Measurements from ENCODE around the gene LIX1.
"Not testable (repeated sequence)": the region's sequence is repeated elsewhere in the genome, so short reads cannot be mapped to it uniquely, and the experiment has no call there.

LIX1 gene

DNA sequence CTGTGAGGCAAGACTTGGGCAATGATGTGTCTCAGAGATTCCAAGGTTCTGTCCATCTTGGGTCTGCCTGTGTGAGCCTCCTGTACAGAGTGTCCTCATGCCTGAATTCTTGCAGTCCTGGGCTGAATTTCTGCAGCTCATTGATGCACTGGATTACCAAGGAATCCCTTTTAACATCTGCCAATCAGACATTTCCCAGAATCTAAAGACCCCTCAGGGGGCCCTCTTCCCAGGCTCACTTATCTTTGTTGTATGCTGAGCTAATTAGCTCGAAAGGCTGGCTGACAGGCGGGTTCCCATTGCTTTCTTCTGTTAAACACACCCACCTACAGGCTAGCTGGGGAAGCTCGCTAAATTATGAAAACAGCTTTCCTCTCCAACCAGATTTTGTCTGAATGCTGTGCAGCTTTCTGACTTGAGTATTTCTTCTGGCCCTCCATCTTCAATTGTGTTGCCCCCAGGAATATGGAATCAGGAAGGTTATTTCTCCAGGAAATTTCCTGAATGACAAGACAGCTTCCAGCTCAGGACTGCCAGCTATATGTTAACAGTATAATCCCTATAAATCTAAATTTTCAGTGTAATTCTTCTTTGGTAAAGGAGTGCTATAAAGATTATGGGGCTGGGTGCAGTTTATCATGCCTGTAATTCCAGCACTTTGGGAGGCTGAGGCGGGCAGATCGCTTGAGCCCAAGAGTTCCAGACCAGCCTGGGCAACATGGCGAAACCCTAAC lies at the start of gene LIX1:
TSS of gene LIX1 (minus strand) at position 91 of the 734 bp plus-strand sequence. CDS start at position 56, 35 bp downstream.
- H3K27ac ChIP-seq (ENCODE audit: low read depth, low read length, poor library complexity, severe bottlenecking): no peak within 1 kb of the TSS
- H3K4me3 ChIP-seq (ENCODE audit: low read depth, low read length, poor library complexity, severe bottlenecking): no peak within 1 kb of the TSS
- no peak within 1 kb of the TSS for H2AFZ ChIP-seq (ENCODE audit: low read length)
- no peaks in the 10 kb centered on the region for H3K36me3 ChIP-seq (ENCODE audit: insufficient read depth, low read length)
- TF ChIP-seq CTCF (IDR thresholded peaks at IDR 0.05; ENCODE audit: low read length): peak; percentile 66
- TF ChIP-seq EZH2 (IDR thresholded peaks at IDR 0.05; ENCODE audit: borderline replicate concordance, low read length): no peak
- H3K9ac ChIP-seq (ENCODE audit: low read length): no peak within 1 kb of the TSS
- no peaks in the 10 kb centered on the region for H3K9me3 ChIP-seq (ENCODE audit: low read length)
- no peaks in the 10 kb centered on the region for H3F3A ChIP-seq (ENCODE audit: insufficient read depth, low read length)
- H3K27me3 ChIP-seq (ENCODE audit: insufficient read depth, low read length): no peaks in the 10 kb centered on the region
- no peaks in the 10 kb centered on the region for H3K4me1 ChIP-seq (ENCODE audit: insufficient read depth, low read length, severe bottlenecking)
- no peaks in the 10 kb centered on the region for H3K79me2 ChIP-seq (ENCODE audit: insufficient read depth, low read length)
- no peaks in the 10 kb centered on the region for H3K9me2 ChIP-seq (ENCODE audit: low read depth, low read length)
- no peaks in the 10 kb centered on the region for H4K20me1 ChIP-seq (ENCODE audit: insufficient read depth, low read length)
- no peak within 1 kb of the TSS for H3K4me2 ChIP-seq (ENCODE audit: low read length)

GRCh38 chr5:97191893-97192292 lies 49.5 kb upstream of the LIX1 start:
- no peak overlapping the region for H3K4me2 ChIP-seq (ENCODE audit: low read length)
- no peaks in the 10 kb centered on the region for H3F3A ChIP-seq (ENCODE audit: insufficient read depth, low read length)
- no peaks in the 10 kb centered on the region for H3K36me3 ChIP-seq (ENCODE audit: insufficient read depth, low read length)
- H3K9me2 ChIP-seq (ENCODE audit: low read depth, low read length): no peaks in the 10 kb centered on the region
- H3K27ac ChIP-seq (ENCODE audit: low read depth, low read length, poor library complexity, severe bottlenecking): no peak overlapping the region
- no peak overlapping the region for H3K4me3 ChIP-seq (ENCODE audit: low read depth, low read length, poor library complexity, severe bottlenecking)
- TF ChIP-seq EZH2 (IDR thresholded peaks at IDR 0.05; ENCODE audit: borderline replicate concordance, low read length) (no peak), CTCF (IDR thresholded peaks at IDR 0.05; ENCODE audit: low read length) (no peak)
- no peak overlapping the region for H3K9ac ChIP-seq (ENCODE audit: low read length)
- no peaks in the 10 kb centered on the region for H3K9me3 ChIP-seq (ENCODE audit: low read length)
- H2AFZ ChIP-seq (ENCODE audit: low read length): no peak overlapping the region
- no peaks in the 10 kb centered on the region for H3K27me3 ChIP-seq (ENCODE audit: insufficient read depth, low read length)
- no peaks in the 10 kb centered on the region for H3K79me2 ChIP-seq (ENCODE audit: insufficient read depth, low read length)
- no peaks in the 10 kb centered on the region for H4K20me1 ChIP-seq (ENCODE audit: insufficient read depth, low read length)
- peaks cover 11% of the 10 kb centered on the region for H3K4me1 ChIP-seq (ENCODE audit: insufficient read depth, low read length, severe bottlenecking)

GRCh38 chr5:97189523-97189922 lies 47.1 kb upstream of the LIX1 start:
- H3K9me3 ChIP-seq (ENCODE audit: low read length); H3K36me3 ChIP-seq (ENCODE audit: insufficient read depth, low read length); H3K4me2 ChIP-seq (ENCODE audit: low read length); H3K9ac ChIP-seq (ENCODE audit: low read length); H3K79me2 ChIP-seq (ENCODE audit: insufficient read depth, low read length); H3K4me3 ChIP-seq (ENCODE audit: low read depth, low read length, poor library complexity, severe bottlenecking); H3K9me2 ChIP-seq (ENCODE audit: low read depth, low read length); H3K27ac ChIP-seq (ENCODE audit: low read depth, low read length, poor library complexity, severe bottlenecking); H4K20me1 ChIP-seq (ENCODE audit: insufficient read depth, low read length); H2AFZ ChIP-seq (ENCODE audit: low read length); H3K27me3 ChIP-seq (ENCODE audit: insufficient read depth, low read length); H3F3A ChIP-seq (ENCODE audit: insufficient read depth, low read length): not testable (repeated sequence)
- H3K4me1 ChIP-seq (ENCODE audit: insufficient read depth, low read length, severe bottlenecking): peaks cover 11% of the 10 kb centered on the region

- Histone ChIP-seq H3K27me3 (ENCODE audit: insufficient read depth, low read length) (no peaks in the 10 kb centered on the region), H3K27ac (ENCODE audit: low read depth, low read length, poor library complexity, severe bottlenecking) (peak overlapping the region; percentile 87), H3K9me2 (ENCODE audit: low read depth, low read length) (no peaks in the 10 kb centered on the region), H3K4me1 (ENCODE audit: insufficient read depth, low read length, severe bottlenecking) (peaks cover 21% of the 10 kb centered on the region), H3K36me3 (ENCODE audit: insufficient read depth, low read length) (peaks cover 17% of the 10 kb centered on the region), H3K4me2 (ENCODE audit: low read length) (peak overlapping the region; percentile 75), H3K79me2 (ENCODE audit: insufficient read depth, low read length) (peaks cover 24% of the 10 kb centered on the region), H3K4me3 (ENCODE audit: low read depth, low read length, poor library complexity, severe bottlenecking) (peak overlapping the region; percentile 92), H3F3A (ENCODE audit: insufficient read depth, low read length) (no peaks in the 10 kb centered on the region), H3K9me3 (ENCODE audit: low read length) (no peaks in the 10 kb centered on the region), H2AFZ (ENCODE audit: low read length) (peak overlapping the region; percentile 47), H4K20me1 (ENCODE audit: insufficient read depth, low read length) (no peaks in the 10 kb centered on the region), H3K9ac (ENCODE audit: low read length) (peak overlapping the region; percentile 94)
- TF ChIP-seq CTCF (IDR thresholded peaks at IDR 0.05; ENCODE audit: low read length) (no peak), EZH2 (IDR thresholded peaks at IDR 0.05; ENCODE audit: borderline replicate concordance, low read length) (no peak)
Measured at GRCh38 chr5:97183930-97184213, 41.5 kb upstream of the LIX1 start.

Measured in OCI-LY1 (cell line).